Stimulated activated CD4-positive, alpha-beta T cell treated with anti-CD3 and anti-CD28 coated beads, Interleukin-1b, Interleukin-23, amount 100 ng/mL, for 24 hours (primary cell): ENCODE results near the gene KANSL3.
"Not testable (repeated sequence)": the region's sequence is repeated elsewhere in the genome, so short reads cannot be mapped to it uniquely, and the experiment has no call there.

Experiments
- DNase-seq, 4 experiments: peaks; one replicate each; pipeline ENCODE4 v3.0.0-alpha.2; 2020; ENCODE audit warnings: low read depth in 4 of 4, low spot score in 1 of 4

The KANSL3 gene

GRCh38 chr2:96564026-96564425, 74.1 kb downstream of the KANSL3 start:
- no peak for DNase-seq

GRCh38 chr2:96558485-96558884, 79.6 kb downstream of the KANSL3 start:
- no peak for DNase-seq

GRCh38 chr2:96558061-96558460, 80.1 kb downstream of the KANSL3 start:
- DNase-seq = no peak

DNA sequence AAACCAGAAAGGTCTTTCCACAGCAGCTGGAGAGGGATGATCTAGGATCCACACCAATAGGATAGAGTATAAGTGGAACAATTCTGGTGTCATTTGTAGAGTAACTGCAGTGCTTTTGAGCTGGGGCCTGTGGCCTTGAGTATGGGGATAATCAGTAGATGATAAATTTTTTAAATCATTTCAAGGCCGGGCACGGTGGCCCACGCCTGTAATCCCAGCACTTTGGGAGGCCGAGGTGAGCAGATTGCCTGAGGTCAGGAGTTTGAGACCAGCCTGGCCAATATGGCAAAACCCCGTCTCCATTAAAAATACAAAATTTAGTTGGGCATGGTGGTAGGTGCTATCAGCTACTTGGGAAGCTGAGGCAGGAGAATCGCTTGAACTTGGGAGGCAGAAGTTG, 80.7 kb downstream of the KANSL3 start:
- DNase-seq = not testable (repeated sequence)

GRCh38 chr2:96556441-96557330, 81.4 kb downstream of the KANSL3 start:
- peak in 3 of 4 experiments; percentile 38 to 58 (median 50) for DNase-seq

- no peak for DNase-seq
Measured at GRCh38 chr2:96555146-96555610, 82.9 kb downstream of the KANSL3 start.

- peak in 2 of 4 experiments; percentile 50 to 55 for DNase-seq
Measured at GRCh38 chr2:96554293-96555145, 83.6 kb downstream of the KANSL3 start.

- not testable (repeated sequence) for DNase-seq
Measured at GRCh38 chr2:96553957-96554292, 84.2 kb downstream of the KANSL3 start.

DNA sequence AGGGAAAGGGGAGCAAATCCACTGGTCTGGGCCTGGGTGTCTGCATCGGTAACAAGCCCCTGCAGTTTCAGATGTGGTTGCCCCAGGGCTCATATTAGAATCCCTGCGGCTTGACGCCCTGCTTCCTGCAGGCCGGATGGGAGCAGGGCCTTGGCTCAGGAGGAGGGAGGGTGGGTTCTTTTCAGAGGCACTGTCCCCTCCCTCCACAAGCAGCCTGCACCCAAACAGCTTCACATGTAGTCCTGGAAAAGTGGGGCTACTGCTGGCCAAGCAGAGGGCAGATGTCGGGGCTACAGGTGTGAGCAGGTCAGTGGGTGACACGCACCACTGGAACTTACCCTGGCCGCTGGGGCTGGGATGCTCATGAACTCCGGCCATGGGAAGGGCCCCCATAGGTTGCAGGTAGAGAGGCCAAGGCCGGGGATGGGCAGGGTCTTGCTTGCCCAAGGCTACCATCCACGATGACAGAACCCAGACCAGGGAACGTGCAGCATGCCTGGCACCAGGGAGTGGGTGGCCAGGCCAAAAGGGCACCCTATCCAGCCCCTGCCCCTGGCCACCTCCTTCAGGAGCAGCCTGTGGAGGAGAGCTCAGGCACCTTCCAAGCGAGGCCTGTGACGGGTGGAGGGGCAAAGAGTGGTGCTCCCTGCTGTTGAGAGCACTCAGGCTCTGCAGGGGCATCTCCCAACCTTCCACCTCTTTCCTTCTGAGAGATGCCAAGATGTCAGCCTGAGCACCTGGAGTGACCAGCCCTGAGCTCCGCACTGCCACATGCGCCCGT, 84.7 kb downstream of the KANSL3 start:
- DNase-seq = no peak

DNA sequence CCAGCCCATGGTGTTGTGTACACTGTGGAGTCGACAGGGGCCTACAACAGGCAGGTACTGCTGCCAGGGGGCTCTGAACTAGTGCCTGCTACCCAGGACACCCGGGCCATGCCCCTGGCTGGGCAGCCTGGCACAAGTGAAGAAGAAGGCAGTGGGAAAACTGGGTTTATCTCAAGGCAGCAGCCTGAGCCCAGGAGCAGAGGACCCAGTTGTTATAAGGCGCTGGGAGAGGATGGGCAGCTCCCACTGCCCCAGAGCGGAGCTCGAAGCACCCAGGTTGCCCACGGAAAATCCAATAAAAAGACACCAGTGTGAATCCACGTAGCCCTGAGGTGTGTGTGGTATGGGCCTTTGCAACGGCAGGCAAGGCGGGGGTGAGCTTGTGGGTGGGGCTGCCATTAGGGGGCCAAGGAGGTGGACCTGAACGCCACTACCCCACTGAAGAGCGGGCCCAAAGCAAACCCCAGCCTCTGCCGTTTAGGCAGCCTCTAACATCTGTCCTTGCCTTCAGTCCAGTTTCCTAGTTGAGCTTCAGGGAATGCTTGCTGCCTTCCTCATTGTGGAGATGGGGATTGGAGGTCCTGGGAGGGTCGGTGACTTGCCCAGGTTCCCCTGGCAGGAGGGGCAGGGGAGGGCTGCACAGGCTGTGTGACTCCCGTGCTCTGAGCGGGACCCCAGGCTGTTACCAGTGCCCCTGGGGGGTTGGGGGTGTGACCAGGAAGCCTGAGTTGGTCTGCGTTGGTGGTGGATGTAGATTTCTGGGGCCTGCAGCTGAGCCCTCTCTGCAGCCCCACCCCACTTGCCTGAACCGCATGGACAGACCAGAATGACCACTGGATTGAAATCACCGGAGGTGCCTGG, 85.6 kb downstream of the KANSL3 start:
- DNase-seq = no peak

DNA sequence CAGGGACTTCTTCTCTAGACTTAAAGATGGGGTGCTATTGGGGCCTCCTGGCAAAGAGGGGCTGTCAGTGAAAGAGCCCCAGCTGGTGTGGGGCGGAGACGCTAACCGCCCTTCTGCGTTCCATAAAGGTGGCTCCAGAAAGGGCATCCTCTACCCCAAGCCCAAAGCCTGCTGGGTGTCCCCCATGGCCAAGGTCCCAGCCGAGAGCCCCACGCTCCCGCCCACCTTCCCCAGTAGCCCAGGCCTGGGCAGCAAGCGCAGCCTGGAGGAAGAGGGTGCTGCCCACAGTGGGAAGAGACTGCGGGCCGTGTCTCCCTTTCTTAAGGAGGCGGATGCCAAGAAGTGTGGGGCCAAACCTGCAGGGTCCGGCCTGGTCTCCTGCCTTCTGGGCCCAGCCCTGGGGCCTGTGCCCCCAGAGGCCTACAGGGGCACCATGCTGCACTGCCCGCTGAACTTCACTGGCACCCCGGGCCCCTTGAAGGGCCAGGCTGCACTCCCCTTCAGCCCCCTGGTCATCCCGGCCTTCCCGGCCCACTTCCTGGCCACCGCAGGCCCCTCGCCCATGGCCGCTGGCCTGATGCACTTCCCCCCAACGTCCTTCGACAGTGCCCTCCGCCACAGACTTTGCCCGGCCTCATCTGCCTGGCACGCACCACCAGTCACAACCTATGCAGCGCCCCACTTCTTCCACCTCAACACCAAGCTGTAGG, 86.4 kb downstream of the KANSL3 start:
- no peak for DNase-seq

- DNase-seq = no peak
Measured at GRCh38 chr2:96550787-96551604, 87.1 kb downstream of the KANSL3 start.

DNA sequence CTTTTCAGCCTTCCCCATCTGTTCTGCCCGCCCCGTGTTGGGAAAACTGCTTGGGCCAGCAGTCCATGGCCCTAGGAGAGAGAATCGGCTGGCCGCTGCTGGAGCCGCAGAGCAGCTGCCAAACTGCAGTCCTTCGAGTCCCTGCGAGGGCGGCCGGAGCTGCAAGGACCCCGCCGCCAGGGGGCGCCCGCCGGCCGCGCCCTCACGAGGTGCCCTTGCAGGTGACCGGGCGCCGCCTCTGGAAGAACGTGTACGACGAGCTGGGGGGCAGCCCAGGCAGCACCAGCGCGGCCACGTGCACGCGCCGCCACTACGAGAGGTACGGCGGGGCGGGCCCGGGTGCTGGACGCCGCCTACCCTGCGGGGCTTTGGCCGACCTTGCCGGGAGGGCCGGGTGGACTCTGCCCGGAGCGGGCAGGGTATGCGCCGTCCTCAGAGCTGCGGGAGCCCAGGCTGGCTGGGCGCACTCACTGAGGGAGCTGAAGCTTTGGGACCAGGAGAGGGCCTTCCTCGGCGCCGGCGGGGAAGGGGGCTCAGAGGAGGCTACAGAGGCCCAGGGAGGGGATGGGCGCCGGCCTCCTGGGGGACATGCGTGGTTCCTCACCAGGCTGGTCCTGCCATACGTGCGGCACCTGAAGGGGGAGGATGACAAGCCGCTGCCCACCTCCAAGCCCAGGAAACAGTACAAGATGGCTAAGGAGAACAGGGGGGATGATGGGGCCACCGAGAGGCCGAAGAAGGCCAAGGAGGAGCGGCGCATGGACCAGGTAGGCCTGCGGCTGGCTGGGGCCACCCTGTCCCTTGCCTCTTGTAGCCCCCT, 87.9 kb downstream of the KANSL3 start:
- no peak for DNase-seq

DNA sequence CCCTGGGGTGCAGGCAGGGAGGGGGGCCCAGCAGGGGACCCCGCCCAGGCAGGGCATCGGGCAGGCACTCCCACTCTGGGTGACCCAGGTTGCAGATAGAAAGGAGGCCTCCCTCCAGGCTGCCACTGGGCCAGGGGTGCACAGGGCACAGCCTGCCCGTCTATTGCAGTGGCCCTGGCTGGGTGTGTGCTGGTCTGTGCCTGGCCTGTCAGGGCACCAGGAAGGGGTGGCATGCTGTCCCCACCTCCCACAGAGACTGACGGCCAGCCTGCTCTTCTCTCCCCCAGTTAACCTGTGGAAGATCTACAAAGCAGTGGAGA, 88.7 kb downstream of the KANSL3 start:
- DNase-seq = no peak

- DNase-seq = no peak
Measured at GRCh38 chr2:96548558-96549465, 89.3 kb downstream of the KANSL3 start.

GRCh38 chr2:96547731-96548171, 90.4 kb downstream of the KANSL3 start:
- DNase-seq = no peak

DNA sequence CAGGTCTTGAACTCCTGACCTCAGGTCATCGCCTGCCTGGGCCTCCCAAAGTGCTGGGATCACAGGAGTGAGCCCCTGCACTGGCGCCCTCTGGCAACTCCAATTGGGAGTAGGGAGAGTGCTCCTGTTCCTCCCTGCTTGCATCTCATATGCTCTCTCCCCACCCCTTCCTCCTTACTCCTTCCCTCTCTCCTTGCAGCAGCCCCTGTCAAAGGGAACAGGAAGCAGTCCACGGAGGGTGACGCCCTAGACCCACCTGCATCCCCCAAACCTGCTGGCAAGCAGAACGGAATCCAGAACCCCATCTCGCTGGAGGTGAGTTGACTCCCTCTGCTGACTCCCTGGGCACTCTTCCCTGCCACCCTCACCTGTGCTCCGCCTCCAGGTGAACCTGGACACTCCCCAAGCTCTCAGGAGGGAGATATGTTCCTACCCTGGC, 90.9 kb downstream of the KANSL3 start:
- no peak for DNase-seq
